GM11168 (cell line): ENCODE measurements around the gene PAMR1.
"Not testable (repeated sequence)": the region's sequence is repeated elsewhere in the genome, so short reads cannot be mapped to it uniquely, and the experiment has no call there.

Source experiments
- in situ Hi-C: fragments of 300-500 bp; cut with MboI; formaldehyde crosslinking; loops from one replicate; pipeline ENCODE4 v1.12.0; 2022; ENCODE audit warnings: low sequenced_read_pairs; ENCODE audit not compliant: unreplicated experiment

Gene PAMR1, protein sequence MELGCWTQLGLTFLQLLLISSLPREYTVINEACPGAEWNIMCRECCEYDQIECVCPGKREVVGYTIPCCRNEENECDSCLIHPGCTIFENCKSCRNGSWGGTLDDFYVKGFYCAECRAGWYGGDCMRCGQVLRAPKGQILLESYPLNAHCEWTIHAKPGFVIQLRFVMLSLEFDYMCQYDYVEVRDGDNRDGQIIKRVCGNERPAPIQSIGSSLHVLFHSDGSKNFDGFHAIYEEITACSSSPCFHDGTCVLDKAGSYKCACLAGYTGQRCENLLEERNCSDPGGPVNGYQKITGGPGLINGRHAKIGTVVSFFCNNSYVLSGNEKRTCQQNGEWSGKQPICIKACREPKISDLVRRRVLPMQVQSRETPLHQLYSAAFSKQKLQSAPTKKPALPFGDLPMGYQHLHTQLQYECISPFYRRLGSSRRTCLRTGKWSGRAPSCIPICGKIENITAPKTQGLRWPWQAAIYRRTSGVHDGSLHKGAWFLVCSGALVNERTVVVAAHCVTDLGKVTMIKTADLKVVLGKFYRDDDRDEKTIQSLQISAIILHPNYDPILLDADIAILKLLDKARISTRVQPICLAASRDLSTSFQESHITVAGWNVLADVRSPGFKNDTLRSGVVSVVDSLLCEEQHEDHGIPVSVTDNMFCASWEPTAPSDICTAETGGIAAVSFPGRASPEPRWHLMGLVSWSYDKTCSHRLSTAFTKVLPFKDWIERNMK

DNA sequence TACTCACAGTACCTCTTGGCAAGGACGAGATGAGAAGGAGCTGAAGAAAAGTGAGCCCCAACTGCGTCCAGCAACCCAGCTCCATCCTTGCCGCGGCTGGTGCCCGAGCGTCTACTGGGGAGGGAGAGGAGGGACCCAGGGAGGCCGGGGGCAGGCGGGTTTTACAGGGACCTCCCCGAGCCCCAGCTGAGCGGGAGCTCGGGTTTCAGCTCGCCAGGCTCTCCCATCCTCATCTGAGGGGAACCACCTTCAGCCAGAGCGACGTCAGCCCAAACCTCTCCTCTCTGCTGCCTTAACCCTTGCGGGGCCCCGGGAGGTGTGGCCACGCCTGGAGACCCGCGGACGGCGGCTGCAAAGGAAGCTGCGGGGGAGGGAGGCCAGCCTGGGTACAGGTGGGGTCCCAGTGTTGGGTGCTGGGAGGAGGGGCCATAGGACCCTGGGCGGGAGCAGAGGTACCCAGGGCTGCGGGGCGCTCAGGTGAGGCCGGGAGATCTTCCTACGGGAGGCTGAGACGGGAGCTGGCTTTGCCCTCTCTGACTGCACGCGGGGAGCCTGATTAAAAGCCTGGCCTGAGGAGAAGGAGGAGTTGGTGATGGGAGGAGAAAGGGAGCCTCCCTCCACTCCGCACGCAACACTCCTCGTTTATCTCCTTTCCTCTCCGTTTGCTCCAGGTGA lies at the start of gene PAMR1:
Gene PAMR1 (minus strand): TSS at position 116 of the 675 bp plus-strand sequence. CDS start 31 bp downstream, at position 85.
- in situ Hi-C loops = no loop called here

DNA sequence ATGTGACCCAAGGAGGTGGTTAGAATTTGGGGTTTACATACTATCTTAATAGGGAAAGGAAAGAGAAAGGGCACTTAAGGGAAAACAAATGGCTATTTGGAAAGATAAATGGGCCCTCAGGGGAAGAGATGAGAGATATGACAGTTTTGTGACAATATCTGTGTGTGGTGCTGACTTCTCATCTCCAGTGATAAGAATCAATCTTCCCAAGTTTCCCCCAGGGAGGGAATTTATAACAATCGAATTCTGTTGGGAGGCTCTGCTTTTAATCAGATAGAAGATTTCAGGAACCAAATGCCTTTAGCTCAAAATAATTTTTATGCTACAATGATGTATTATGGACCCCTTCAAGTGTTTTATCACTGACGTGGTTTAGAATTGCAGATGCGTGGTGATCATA lies 46.3 kb upstream of the PAMR1 start:
- in situ Hi-C loops = no loop called here

DNA sequence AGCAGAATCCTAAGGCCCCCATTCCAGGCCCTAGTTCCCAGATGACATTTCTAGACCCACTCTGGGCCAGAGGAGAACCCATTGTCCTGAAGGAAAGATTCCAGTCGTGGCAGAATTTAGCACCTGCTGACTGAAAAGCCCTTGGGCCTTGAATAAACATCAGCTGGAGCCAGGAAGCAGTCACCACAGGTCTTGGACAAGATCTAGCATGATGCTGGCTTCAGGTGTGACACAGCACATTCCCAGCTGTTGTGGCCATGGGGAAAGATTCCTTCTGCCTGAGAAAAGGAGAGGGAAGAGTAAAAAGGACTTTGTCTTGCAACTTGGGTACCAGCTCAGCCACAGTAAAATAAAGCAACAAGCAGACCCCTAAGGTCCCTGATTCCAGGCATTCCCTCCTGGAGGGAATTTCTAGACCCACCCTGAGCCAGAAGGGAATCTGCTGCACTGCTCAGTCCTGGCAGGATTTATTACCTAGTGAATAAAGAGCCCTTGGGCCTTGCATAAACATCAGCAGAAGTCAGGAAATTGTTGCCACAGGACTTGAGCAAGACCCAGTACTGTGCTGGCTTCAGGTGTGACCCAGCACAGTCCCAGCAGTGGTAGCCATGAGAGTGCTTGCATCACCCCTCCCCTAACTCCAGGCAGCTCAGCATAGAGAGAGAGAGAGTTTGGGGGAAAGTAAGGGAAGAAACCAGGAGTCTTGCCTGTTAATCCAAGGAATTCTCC lies 42.5 kb upstream of the PAMR1 start:
- in situ Hi-C loops = no loop called here

DNA sequence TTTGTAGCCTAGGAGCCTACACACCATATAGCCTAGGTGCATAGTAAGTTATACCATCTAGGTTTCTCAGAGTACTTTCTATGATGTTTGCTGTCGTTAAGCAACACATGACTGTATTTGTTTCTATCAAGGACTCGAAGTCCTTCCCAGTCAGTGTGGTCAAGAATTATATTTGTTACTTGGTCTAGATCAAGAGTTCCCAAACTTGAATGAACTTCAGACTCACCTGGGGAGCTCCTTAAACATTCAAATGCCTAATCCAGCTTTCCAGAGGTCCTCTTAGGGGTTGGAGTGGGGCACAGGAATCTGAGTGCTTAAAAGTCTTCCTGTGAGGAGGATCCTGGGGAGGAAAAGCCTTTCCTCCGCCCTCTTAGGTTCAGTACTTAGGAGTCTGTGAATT lies 41.5 kb upstream of the PAMR1 start:
- in situ Hi-C loops = no loop called here

DNA sequence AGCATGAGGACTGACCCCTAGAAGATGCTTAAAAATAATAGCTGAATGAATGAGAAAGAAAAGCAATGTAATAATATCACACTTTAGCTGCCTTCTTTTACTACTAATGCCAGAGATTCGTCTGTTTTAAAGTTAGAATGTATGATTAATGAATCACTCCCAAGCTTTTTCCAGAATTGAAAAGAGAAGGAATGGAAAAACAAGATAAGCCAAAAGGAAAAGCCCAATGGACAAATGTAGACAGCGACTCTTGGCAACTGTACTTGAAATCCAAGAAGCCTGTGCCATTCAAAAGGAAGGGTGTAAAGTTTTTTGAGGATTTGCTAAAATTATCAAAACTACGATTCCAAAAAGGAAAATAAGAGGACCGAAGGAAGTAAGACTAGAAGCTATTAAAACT lies 40.8 kb upstream of the PAMR1 start:
- in situ Hi-C loops = no loop called here

DNA sequence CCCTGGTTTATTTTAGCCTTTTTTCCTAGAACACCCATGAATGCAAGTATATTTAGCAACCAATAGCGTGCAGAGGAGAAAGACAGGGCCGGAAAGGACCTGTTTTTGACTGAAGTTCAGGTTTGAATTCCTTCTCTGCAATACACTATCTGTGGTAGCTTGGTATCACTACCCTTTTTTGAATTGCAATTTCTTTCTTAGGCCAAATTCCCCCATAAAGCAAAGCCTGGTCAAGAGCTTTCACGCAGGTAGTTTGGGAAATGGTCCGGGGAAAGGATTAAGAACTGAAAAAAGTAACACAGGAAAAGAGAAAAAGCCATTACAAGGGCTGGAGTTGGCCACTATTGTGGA lies 38.8 kb upstream of the PAMR1 start:
- in situ Hi-C loops = no loop called here

DNA sequence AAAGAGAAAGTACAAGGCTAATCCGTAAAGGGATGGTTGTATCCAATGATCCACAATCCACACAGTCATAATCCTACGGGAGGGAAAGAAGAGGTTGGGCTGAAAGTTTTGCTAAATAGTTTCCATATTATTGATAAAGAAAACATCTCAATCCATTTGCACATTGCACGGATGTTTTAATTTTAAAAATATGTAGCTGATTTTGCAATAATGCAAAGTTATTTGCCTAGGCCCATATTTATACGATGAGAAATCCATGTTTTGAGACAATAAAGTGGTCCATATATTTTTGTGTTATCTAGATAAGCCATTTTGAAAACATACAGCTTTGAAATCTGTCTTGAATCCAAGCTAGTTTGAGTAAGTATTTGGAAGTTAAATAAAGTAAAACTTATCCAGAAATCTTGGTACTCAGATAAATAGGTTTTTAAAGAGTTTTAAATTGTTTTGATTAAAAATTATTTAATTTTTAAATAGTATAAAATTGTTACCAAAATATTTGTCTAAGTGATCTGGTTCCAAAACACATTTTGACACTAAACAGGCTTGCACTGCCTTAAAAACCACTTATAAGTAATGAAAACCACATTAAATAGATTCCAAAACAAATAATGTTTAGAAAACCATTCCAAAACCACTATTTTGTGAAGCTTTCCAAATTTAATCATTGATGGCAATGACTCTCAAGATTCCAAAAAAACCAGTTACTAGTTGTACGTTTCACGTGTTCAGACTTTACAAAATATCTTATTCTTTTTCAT lies 38.2 kb upstream of the PAMR1 start:
- in situ Hi-C loops = no loop called here

DNA sequence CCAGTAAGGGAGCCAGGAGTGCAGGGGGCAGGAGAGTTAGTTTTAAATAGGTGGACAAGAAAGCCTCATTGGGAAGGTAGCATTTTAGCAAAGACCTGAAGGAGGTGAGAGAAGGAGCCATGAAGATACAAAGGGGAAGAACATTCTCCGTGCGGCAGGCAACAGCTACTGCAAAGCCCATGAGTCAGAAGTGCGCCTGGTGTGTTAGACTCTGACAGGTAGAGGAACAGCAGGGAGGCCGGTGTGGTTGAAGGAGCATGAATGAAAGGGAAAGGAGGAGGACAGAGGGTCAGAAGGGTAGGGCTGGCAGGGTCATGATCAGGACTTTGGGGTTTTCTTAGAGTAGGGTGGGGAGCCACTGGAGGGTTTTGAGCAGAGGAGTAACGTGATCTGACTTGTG lies 34.5 kb upstream of the PAMR1 start:
- in situ Hi-C loops = no loop called here

DNA sequence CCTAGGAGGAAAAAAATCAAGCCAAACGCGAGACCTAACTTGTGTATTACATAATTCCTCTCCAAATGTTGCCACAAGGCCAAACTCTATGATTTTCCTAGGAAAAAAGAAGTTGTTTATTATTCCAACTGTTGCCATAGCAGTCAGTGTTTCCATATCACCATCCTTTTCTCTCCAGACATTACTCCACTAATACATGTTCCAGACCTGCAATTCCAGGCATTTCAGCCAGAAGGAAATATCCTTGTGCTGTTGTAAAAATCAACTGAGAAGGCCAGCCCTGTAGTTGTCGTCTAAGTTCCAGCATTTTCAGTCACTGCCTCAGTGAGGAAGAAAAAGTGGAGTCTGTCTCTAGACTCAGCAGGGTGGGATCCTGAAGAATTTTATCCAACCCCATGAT lies 33.1 kb upstream of the PAMR1 start:
- in situ Hi-C loops = no loop called here

DNA sequence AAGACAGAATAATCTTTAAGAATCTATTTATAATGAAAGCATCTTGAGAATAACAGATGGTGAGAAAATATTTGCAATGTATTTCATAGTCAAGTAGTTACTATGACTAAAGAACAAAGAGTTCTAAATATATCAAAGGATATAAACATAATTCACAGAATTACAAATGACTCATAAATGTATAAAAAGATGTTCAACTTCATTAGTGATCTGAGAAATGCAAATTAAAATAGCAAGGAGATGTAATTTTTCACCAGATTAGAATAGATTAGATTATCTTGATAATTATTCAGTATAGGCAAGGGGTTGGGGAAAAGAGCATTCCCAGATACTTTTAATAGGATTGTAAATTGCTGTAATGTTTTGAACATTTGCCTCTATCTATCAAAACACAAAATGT lies 30.1 kb upstream of the PAMR1 start:
- in situ Hi-C loops = no loop called here

DNA sequence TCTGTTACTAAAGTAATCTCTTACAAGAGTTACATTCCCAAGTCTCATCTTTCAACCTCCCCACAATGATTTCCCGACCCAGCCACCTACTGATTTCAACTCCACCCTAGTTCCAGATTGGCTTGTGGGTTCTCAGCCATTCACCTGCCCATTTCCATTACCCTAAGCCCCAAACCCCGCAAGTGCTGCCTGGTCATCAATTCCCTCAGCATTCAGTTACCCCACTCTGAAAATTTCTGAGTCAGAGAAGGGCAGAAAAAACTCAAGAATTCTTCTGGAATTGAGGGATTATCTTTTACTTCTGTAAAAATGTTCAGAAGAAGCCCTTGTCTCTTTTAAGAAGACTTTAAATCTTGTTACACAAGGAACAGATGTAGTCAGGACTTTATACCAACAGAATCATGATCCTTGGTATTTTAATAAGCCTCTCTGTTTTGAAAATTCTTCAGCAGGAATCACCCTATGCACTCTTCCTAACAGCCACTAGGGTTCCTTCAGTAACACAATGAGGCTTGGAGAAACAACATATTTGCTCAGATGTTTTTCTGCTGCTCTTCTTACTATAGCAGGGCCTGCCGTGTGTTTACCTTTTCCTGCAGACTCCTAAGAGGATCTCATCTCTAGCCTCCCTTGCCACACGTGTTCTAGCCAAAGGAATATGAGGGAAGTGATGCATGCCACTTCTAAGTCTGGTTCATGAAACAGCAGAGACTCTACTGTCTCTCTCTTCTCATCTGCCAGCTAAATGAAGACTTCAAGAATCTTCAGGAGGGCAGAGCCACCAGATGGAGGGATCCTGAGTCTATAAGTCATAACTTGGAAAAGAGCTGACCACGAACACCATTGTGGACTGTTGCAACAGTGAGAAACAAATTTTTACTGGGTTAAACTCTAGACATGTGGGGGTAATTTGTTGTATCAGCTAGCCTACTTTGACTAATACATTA lies 29.3 kb upstream of the PAMR1 start:
- in situ Hi-C loops = no loop called here

DNA sequence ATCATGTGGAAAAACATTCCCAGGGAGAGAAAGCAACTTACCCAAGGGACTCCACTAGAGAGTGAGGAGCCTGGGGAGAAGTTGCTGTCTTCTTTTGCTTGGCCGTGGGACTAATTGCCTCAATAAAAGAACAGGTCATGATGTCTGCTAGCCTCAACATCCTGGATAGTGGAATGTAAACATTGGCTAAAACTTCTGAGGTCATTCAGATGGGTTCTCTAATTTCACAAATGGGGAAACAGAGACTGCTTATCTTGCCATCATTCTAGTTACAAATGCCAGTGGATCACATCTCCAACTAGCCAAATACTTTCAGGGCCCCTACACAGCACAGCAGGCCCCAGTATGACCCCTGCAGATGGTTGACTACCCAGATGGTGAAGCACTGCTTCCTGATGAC lies 28.4 kb upstream of the PAMR1 start:
- in situ Hi-C loops = no loop called here

DNA sequence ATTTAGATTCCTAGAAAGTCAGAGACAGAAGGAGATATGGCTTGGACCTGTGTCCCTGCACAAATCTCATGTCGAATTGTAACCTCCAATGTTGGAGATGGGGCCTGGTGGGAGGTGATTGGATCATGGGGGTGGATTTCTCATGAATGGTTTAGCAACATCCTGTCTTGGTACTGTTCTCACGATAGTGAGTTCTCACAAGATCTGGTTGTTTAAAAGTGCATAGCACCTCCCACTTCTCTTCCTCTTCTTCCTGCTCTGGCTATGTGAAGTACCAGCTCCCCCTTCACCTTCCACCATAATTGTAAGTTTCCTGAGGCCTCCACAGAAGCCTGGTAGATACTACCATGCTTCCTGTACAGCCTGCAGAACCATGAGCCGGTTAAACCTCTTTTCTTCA lies 27.6 kb upstream of the PAMR1 start:
- in situ Hi-C loops = no loop called here

DNA sequence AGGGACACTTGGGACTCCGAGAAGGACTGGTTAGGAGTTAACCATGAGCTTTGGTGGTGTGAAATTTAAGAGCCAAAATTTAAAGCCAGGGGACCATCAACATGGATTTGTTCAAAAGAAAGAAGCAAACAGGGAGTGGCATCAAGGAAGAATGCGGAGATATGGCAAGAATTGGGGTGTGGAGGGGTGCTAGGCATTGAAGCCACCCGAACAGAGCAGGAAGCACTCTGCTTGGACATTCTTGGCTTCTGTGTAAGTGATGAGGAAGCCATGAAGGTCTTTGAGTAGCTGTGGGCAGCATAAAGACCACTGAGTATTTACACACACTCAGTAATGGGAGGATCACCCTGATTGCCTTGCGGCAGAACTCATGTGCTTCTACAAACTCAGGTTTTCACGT lies 27.2 kb upstream of the PAMR1 start:
- in situ Hi-C loops = no loop called here

DNA sequence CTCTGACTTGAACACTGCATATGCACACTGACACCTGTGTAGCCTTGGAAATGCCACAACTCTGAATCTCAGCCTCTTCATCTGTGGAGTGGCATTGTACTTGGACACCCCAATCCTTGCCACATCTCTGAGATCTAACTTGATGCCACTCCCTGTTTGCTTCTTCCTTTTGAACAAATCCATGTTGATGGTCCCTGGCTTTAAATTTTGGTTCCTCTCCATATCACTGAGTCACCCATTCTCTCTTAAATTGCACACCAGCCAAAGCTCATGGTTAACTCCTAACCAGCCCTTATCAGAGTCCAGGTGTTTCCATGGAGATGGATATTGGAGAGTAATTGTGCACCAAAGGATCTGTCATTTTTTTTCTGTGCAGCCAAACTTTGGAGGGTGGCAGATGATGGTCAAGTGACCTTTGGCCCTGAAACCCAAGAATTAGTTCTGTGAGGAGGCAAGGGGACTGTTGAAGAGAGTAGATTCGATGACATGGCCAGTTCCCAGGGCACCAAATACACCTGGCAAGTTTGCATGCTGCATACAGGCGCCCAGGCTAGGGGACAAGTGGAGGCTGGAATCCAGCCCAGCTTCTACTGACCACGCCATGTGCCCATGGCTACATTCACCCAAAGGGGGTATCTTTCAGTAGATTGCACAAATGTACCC lies 25.1 kb upstream of the PAMR1 start:
- in situ Hi-C loops = no loop called here

DNA sequence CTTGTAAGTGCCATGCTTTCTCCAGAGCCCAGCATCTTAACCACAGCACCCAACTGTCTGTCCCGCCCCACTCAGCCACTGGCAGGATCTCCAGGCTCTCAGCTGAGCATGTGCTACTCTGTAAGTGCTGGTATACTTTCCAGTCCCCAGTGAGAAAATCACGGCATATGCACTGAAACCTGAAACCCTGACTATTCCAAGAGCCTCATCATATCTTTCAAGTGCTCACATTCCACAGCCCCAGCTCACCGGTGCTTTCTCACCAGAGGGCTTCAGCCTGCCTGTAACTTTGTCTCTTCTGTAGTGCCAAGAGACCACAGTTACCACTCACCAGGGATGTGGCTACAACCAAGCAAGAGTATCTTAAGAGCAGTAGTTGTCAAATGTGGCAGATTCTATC lies 24.4 kb upstream of the PAMR1 start:
- in situ Hi-C loops = no loop called here

DNA sequence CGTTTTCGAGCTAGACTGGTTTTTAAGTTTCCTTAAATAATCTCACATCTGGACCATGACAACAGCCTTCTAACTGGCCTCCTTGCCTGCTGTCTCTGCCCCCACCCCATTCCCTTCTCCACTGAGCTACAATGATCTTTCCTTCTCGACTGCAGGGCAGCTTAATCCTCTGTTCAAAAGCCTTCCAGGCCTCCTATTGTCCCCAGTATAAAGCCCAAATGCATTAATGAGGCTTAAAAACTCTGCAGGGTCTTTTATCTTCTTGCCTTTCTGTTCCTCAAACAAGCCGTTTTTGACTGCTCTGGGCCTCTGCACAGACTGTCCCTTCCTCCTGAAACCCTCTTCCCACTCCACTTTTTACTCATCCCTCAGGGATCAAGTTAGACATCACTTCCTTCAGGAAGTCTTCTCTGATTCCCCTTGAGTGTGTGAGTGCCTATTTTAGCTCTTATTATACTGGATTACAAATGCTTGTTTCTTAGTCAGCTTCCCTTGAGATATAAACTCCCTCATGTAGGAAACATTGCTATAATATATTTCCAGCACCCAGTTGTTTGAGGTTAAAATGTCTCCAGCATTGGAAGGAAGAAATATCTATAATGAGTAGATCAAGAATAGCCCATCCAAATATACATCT lies 23.6 kb upstream of the PAMR1 start:
- in situ Hi-C loops = no loop called here

DNA sequence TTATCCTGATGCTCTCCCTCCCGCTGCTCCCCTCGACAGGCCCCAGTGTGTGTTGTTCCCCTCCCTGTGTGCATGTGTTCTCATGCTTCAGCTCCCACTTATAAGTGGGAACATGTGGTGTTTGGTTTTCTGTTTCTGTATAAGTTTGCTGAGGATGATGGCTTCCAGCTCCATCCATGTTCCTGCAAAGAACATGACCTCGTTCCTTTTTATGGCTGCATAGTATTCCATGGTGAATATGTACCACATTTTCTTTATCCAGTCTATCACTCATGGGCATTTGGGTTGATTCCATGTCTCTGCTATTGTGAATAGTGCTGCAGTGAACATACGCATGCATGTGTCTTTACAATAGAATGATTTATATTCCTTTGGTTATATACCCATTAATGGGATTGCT lies 22.6 kb upstream of the PAMR1 start:
- in situ Hi-C loops = not testable (repeated sequence)
